Small intestine (tissue), 7 donors: Measurements from ENCODE around the gene CDSN. TPM values are rescaled to one million over a fixed set of nuclear protein-coding genes. Genes with fewer than 3 reads are reported as not detected.
A peak's percentile ranks its signal among the peaks of the same experiment; 100 is the strongest.

Experiments
- DNase-seq, 2 donors: peaks; one replicate each; pipeline versions ENCODE4 v3.0.0 to v3.0.0-alpha.2; 2013
- FAIRE-seq: peaks from 2 replicates; lab custom pipeline; 2012; peaks lifted over from hg19 to GRCh38; lab: Jason Lieb, UNC
- H3K27ac ChIP-seq, 3 donors: one replicate each; pipeline ENCODE4 v1.5.1; 2013; ENCODE audit warnings: low read length in 2 of 3, mild to moderate bottlenecking in 2 of 3, control low read depth in 1 of 3, inconsistent platforms in 1 of 3, low read depth in 1 of 3, moderate library complexity in 1 of 3
- H3K27me3 ChIP-seq, 3 donors: one replicate each; pipeline ENCODE4 v1.6.1; 2013; ENCODE audit warnings: low read length in 3 of 3, inconsistent platforms in 1 of 3; ENCODE audit not compliant: control insufficient read depth in 3 of 3, insufficient read depth in 3 of 3
- H3K36me3 ChIP-seq, 3 donors: one replicate each; pipeline ENCODE4 v1.6.1; 2013; ENCODE audit warnings: low read length in 3 of 3, inconsistent platforms in 1 of 3, low read depth in 1 of 3, mild to moderate bottlenecking in 1 of 3, moderate library complexity in 1 of 3; ENCODE audit not compliant: control insufficient read depth in 3 of 3, insufficient read depth in 2 of 3
- H3K4me1 ChIP-seq, 3 donors: one replicate each; pipeline ENCODE4 v1.6.1; 2013; ENCODE audit warnings: low read length in 2 of 3, inconsistent platforms in 1 of 3, low read depth in 1 of 3, mild to moderate bottlenecking in 1 of 3, moderate library complexity in 1 of 3; ENCODE audit not compliant: control insufficient read depth in 3 of 3, insufficient read depth in 2 of 3
- H3K4me3 ChIP-seq, 3 donors: one replicate each; pipeline ENCODE4 v1.5.1; 2013; ENCODE audit warnings: low read length in 3 of 3, control low read depth in 1 of 3, inconsistent platforms in 1 of 3, low read depth in 1 of 3, mild to moderate bottlenecking in 1 of 3, moderate library complexity in 1 of 3
- H3K9me3 ChIP-seq, 2 donors: one replicate each; pipeline ENCODE4 v1.6.1; 2013; ENCODE audit warnings: low read depth in 1 of 2, low read length in 1 of 2; ENCODE audit not compliant: control insufficient read depth in 2 of 2, insufficient read depth in 1 of 2
- WGBS, 3 donors: extraction: QIAGEN DNeasy Blood & Tissue Kit; methylation state at CpG; one replicate each; pipeline ENCODE4 v1.1.7; 2013; 5-methylcytosine and 5-hydroxymethylcytosine counted together
- polyA plus RNA-seq, 4 donors: library from polyadenylated mRNA; stranded (reverse) in 3 of 4; unstranded in 1 of 4; fragments of 200-250 nt in 3 of 4; fragments of 120-200 nt in 1 of 4; gene quantifications; one replicate each; pipeline versions ENCODE4 v1.2.1 to v1.2.3, GENCODE V29; 2013
- donor health status: healthy with polysubstance abuse.
- donor health status: control.
- donor health status: control.
- donor health status: Bipolar disorder and iron deficiency.
- donor health status: healthy.

Gene CDSN
- polyA plus RNA-seq, 4 donors: 0.07 TPM; not detected in 3

DNA sequence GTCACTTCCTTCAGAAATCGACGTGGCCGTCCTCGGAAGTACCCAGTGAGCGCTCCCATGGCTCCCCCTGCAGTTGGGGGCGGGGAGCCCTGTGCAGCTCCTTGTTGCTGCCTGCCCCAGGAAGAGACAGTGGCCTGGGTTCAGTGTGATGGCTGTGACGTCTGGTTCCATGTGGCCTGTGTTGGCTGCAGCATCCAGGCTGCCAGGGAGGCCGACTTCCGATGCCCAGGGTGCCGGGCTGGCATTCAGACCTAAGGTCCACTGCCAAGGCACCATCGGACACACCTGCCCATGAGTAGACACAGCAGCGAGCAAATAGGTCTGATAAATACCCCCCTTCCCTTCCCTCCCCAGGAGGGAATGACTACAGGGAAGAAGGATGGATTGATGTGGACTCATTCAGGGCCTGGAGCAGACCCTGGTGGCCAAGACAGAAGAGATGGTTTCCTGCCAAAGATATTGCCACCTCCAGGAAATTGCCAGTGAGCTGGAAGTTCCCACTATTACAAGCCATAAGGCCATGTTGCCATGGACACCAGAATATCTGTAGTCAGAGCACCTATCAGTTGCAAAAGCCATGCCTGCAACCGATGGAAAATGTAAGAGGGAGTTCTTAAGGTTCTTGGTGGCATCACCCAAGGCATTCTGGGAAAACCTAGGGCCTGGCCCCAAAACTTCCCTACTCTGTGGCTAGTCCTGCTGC is 42.4 kb upstream of the CDSN start:
- Histone ChIP-seq H3K27me3 (peaks cover 0 to 2% (median 0%) of the 10 kb centered on the region in 3 donors), H3K4me1 (peaks cover 0 to 9% (median 3%) of the 10 kb centered on the region in 3 donors), H3K36me3 (peaks cover 0 to 13% (median 0%) of the 10 kb centered on the region in 3 donors), H3K9me3 (no peaks in the 10 kb centered on the region), H3K4me3 (no peak overlapping the region), H3K27ac (no peak overlapping the region)
- WGBS, 3 donors: 83 to 88% (median 87%) methylated on average over 13 of the region's 13 CpGs
- FAIRE-seq: no peak
- DNase-seq: no peak

- FAIRE-seq (no peak), DNase-seq (no peak)
- Histone ChIP-seq H3K4me3 (no peak overlapping the region), H3K27me3 (peaks cover 0 to 2% (median 0%) of the 10 kb centered on the region in 3 donors), H3K27ac (no peak overlapping the region), H3K9me3 (no peaks in the 10 kb centered on the region), H3K36me3 (peaks cover 0 to 16% (median 0%) of the 10 kb centered on the region in 3 donors), H3K4me1 (peaks cover 3 to 14% (median 7%) of the 10 kb centered on the region in 3 donors)
- WGBS, 3 donors: 86 to 92% (median 91%) methylated on average over 19 of the region's 19 CpGs
Measured at GRCh38 chr6:31161216-31162126, 41.2 kb upstream of the CDSN start.

DNA sequence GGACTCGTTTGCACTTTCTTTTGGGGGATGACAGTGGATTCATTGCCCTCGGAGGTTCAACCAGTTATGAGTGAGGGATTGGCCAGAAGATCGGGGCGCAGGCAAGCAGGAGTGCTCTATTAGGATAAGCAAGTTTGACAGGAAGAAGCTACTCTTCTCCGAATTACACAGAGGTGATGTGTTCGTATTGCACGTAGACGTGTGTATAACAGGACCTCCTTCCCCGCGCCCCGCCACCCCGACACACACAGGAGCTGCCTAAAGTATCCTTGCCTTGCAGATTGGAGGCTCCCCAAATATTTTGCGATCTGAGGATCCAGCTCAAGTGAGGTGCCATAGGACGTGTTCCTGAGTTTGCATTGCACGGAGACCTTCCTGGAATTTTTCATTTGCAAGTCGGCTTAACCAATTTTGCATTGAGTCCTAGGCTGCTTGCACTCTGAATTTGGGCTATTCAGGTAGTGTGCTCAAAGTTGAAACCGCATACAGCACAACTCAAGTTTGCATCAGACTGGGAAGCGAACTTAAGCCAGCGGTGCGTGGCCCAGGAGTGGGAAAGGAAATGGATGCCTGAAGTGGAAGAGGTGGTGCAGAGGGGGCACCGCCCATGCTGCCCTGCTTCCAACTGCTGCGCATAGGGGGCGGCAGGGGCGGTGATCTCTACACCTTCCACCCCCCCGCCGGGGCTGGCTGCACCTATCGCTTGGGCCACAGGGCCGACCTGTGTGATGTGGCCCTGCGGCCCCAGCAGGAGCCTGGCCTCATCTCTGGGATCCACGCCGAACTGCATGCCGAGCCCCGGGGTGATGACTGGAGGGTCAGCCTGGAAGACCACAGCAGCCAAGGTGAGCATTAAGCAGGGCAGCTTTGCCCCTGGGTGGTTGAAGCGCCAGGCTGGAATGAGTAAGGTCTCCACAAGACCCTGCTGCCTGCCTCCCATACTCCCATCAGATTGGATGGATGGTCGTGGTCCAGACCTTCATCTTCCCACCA is 38.9 kb upstream of the CDSN start:
- FAIRE-seq: no peak
- 9 to 13% (median 10%) methylated on average over 34 to 35 of the region's 35 CpGs for WGBS, 3 donors
- Histone ChIP-seq H3K36me3 (peaks cover 0 to 26% (median 0%) of the 10 kb centered on the region in 3 donors), H3K27me3 (peaks cover 0 to 2% (median 0%) of the 10 kb centered on the region in 3 donors), H3K4me1 (peaks cover 3 to 14% (median 7%) of the 10 kb centered on the region in 3 donors), H3K4me3 (peak overlapping the region; percentile 61 to 71 (median 69)), H3K9me3 (no peaks in the 10 kb centered on the region), H3K27ac (peak overlapping the region in 1 of 3 donors; percentile 58)
- DNase-seq: peak in 1 of 2 donors; percentile 19

DNA sequence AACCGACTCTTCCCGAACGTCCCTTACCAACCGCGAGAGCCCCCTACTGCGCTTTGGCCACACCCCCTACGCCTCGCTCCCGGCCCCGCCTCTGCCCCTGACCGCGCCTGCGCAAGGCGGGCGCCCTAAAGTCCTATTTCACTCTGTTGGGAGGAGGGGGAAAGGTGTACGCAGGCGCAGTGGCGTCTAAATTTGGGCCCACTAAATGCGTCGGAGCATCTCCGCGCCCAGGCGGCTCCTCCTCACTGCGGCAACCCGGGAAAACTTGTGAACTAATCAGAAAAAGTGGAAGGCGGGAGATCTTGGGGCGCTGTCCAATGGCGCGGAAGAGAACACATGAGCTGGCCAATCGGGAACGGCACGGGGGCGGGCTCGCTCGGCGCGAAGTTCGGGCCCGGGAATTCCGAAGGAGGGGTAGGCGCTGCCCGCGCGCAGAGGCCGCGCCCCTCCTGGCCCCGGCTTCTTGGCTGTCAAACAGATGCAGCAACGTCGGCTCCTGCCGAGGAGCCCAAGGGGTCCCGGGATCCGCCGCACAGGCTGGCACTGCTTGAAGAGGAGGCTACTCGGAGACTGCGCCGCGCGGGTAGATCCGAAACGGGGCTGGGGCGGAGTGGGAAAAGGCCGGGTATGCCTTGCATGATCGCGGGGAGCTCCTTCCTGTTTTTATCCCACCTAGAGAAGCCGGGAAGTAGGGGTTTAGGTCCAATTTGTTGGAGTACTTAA is 38.1 kb upstream of the CDSN start, which contains the start of gene TCF19:
Gene TCF19 (plus strand): TSS at position 450 of the 723 bp plus-strand sequence. CDS start 881 bp downstream, outside the sequence.
- H3K36me3 ChIP-seq: peaks cover 0 to 26% (median 0%) of the 10 kb centered on the region in 3 donors
- H3K27me3 ChIP-seq: peaks cover 0 to 2% (median 0%) of the 10 kb centered on the region in 3 donors
- peak within 1 kb of the TSS in 2 of 3 donors; percentile 38 to 77 for H3K27ac ChIP-seq
- FAIRE-seq (no peak), DNase-seq (peak; percentile 98 to 99)
- peaks cover 3 to 14% (median 7%) of the 10 kb centered on the region in 3 donors for H3K4me1 ChIP-seq
- H3K9me3 ChIP-seq: no peaks in the 10 kb centered on the region
- peak within 1 kb of the TSS; percentile 61 to 71 (median 69) for H3K4me3 ChIP-seq
- WGBS, 3 donors: 0 to 1% (median 1%) methylated on average over 59 to 65 of the region's 65 CpGs

DNA sequence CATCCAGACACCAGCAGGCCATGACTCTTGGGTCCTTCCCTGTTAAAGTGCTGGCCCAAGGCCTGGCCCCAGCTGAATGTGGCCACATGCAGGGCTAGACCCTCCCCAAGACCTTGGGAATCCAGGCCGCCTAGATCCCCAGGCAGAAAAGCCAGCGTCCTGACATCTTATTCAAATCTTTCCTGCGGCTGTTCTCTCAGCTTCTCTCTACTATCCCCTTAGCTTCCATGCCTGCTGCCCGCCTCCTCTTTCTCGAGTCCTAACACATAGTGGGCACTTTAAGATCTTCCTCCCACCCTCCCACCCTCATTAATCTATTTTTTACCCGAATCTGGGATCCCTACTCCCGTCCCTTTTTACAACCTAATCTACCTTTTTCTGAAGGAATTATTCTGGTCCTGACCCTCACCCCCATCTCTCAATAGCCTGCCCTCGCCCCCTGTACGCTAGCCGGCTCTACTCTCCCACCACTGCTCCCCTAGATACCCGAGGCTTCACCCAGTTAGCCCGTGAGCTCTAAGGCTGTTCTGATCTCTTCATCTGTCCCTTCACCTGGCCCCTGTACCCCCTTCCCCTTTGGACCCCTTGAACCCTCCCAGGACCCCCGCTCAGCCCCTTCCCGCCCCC is 37.4 kb upstream of the CDSN start, which contains the start of gene CCHCR1:
Gene CCHCR1 (minus strand): TSS at position 290 of the 627 bp plus-strand sequence. CDS start 202 bp downstream, at position 88.
- peaks cover 0 to 26% (median 0%) of the 10 kb centered on the region in 3 donors for H3K36me3 ChIP-seq
- WGBS, 3 donors: 6% methylated on average over 14 of the region's 14 CpGs
- peak within 1 kb of the TSS in 2 of 3 donors; percentile 38 to 77 for H3K27ac ChIP-seq
- DNase-seq (no peak), FAIRE-seq (no peak)
- H3K27me3 ChIP-seq: peaks cover 0 to 2% (median 0%) of the 10 kb centered on the region in 3 donors
- H3K4me3 ChIP-seq: peak within 1 kb of the TSS; percentile 61 to 71 (median 69)
- H3K9me3 ChIP-seq: no peaks in the 10 kb centered on the region
- H3K4me1 ChIP-seq: peaks cover 3 to 14% (median 7%) of the 10 kb centered on the region in 3 donors

DNA sequence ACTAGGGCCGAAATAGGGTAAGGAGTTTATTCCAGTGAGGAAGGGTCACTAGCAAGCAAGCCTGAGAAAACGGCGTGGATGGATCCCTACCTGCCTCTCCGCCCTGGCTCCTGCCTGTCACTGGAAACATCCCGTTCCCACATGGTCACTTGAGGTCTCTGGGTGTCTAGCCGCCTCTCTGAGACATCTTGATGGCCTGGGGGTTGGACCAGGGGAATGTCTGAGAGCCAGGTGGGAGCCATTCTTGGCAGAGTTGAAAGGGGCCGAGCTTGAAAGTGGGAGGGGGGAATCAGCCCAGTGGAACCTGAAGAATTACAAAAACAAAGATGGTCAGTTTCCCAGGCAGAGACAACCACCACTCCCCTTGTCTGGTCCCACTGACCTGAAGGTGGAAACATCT is 36.4 kb upstream of the CDSN start:
- peaks cover 0 to 2% (median 0%) of the 10 kb centered on the region in 3 donors for H3K27me3 ChIP-seq
- H3K4me1 ChIP-seq: peaks cover 3 to 14% (median 7%) of the 10 kb centered on the region in 3 donors
- no peak overlapping the region for H3K27ac ChIP-seq
- no peak for DNase-seq
- peaks cover 0 to 21% (median 0%) of the 10 kb centered on the region in 3 donors for H3K36me3 ChIP-seq
- WGBS, 3 donors: 91 to 97% (median 92%) methylated on average over 7 of the region's 7 CpGs
- no peak overlapping the region for H3K4me3 ChIP-seq
- H3K9me3 ChIP-seq: no peaks in the 10 kb centered on the region
- FAIRE-seq: no peak

GRCh38 chr6:31154436-31154835 is 34.2 kb upstream of the CDSN start:
- no peak overlapping the region for H3K4me3 ChIP-seq
- H3K9me3 ChIP-seq: no peaks in the 10 kb centered on the region
- H3K27ac ChIP-seq: no peak overlapping the region
- 86 to 98% (median 95%) methylated on average over 15 of the region's 15 CpGs for WGBS, 3 donors
- DNase-seq: no peak
- H3K4me1 ChIP-seq: peaks cover 3 to 13% (median 7%) of the 10 kb centered on the region in 3 donors
- no peak for FAIRE-seq
- H3K27me3 ChIP-seq: peaks cover 0 to 2% (median 0%) of the 10 kb centered on the region in 3 donors
- peaks cover 0 to 34% (median 0%) of the 10 kb centered on the region in 3 donors for H3K36me3 ChIP-seq
